Panc1 (cell line): ENCODE measurements around the gene DAZAP2. TPM values are rescaled to one million over a fixed set of nuclear protein-coding genes. Genes with fewer than 3 reads are reported as not detected.

ENCODE experiments used
- ATAC-seq: fragments of 200-7000 bp; cut with Tn5 transposase; 2 replicates; pipeline ENCODE4 v1.9.1; 2020; ENCODE audit warnings: mild to moderate bottlenecking, moderate library complexity
- BruUV-seq: library from RNA; stranded (reverse); fragments of 400-500 nt; replicated peaks from 2 replicates; lab custom pipeline; 2021; lab: Mats Ljungman, UMichigan
- CTCF ChIA-PET: fragments of 300-600 bp; sonication (Branson Sonifier 250); formaldehyde crosslinking; loops from one replicate; lab custom pipeline; 2022; ENCODE audit warnings: antibody characterized with exemption; lab: Charles Lee
- POLR2A ChIA-PET: fragments of 300-600 bp; sonication (Branson Sonifier 250); formaldehyde crosslinking; loops from one replicate; lab custom pipeline; 2022; ENCODE audit warnings: antibody characterized with exemption; lab: Charles Lee
- DNase-seq: peaks from one replicate; pipeline ENCODE4 v3.0.0-alpha.2; 2010; ENCODE audit warnings: low read depth, low spot score
- H3K27ac ChIP-seq: 2 replicates; pipeline ENCODE4 v1.5.1; 2011; ENCODE audit warnings: mild to moderate bottlenecking, low read length, inconsistent platforms
- H3K27me3 ChIP-seq: fragments of 200-500 bp; sonication (Bioruptor generic); 2 replicates; pipeline ENCODE4 v1.6.0; 2014; ENCODE audit warnings: low read length, inconsistent platforms; ENCODE audit not compliant: control insufficient read depth, insufficient read depth
- H3K36me3 ChIP-seq: fragments of 200-500 bp; sonication (Bioruptor generic); 2 replicates; pipeline ENCODE4 v1.5.1; 2014; ENCODE audit warnings: inconsistent platforms, mild to moderate bottlenecking, low read length, moderate library complexity; ENCODE audit not compliant: control insufficient read depth, insufficient read depth
- H3K4me1 ChIP-seq: 2 replicates; pipeline ENCODE4 v1.5.1; 2011; ENCODE audit warnings: inconsistent platforms, mild to moderate bottlenecking, low read length, moderate library complexity; ENCODE audit not compliant: control insufficient read depth, insufficient read depth
- H3K4me3 ChIP-seq, 2 experiments: 2 replicates each; pipeline ENCODE4 v1.5.1; 2011 to 2012; ENCODE audit warnings: low read depth in 2 of 2, low read length in 2 of 2, mild to moderate bottlenecking in 2 of 2, inconsistent platforms in 1 of 2, moderate library complexity in 1 of 2
- H3K9me3 ChIP-seq: fragments of 200-500 bp; sonication (Bioruptor generic); 2 replicates; pipeline ENCODE4 v1.5.1; 2014; ENCODE audit warnings: low read depth, mild to moderate bottlenecking, inconsistent platforms, low read length, moderate library complexity; ENCODE audit not compliant: control insufficient read depth, insufficient read depth
- POLR2AphosphoS5 ChIP-seq: IDR thresholded peaks from 2 replicates; pipeline ENCODE4 v1.6.1; 2012; ENCODE audit warnings: mild to moderate bottlenecking, low read depth, low read length, moderate library complexity
- REST ChIP-seq, 2 experiments: IDR thresholded peaks; 2 replicates each; pipeline ENCODE4 v1.6.1; 2011 to 2012; ENCODE audit warnings: low read depth in 2 of 2, control low read depth in 1 of 2, low read length in 1 of 2, mild to moderate bottlenecking in 1 of 2, moderate library complexity in 1 of 2; ENCODE audit not compliant: insufficient read depth in 1 of 2
- SIN3A ChIP-seq: IDR thresholded peaks from 2 replicates; pipeline ENCODE4 v1.6.1; 2012; ENCODE audit warnings: low read depth, mild to moderate bottlenecking, low read length, moderate library complexity, borderline replicate concordance; ENCODE audit not compliant: insufficient read depth
- TCF7L2 ChIP-seq: IDR thresholded peaks from 2 replicates; pipeline ENCODE4 v1.6.1; 2011; ENCODE audit warnings: mild to moderate bottlenecking, low read depth, low read length, inconsistent platforms
- in situ Hi-C: cut with HindIII; loops from 2 replicates; pipeline ENCODE4 v1.10.0; 2016; ENCODE audit warnings: low sequenced_read_pairs, low pct_unique_long_range_greater_than_20kb
- intact Hi-C: fragments of 100-400 bp; cut with micrococcal nuclease; formaldehyde crosslinking; loops from one replicate; pipeline ENCODE4 v1.10.0; 2022; ENCODE audit not compliant: unreplicated experiment
- total RNA-seq: library from RNA; stranded (reverse); gene quantifications from one replicate; pipeline ENCODE4 v1.2.1, GENCODE V29; 2021; ENCODE audit not compliant: unreplicated experiment
- TF ChIP-seq, protein P1 (sequence below): fragments of 450-650 bp; IDR thresholded peaks from 2 replicates; pipeline ENCODE4 v1.5.1; 2017; ENCODE audit warnings: mild to moderate bottlenecking

Gene DAZAP2
- total RNA-seq, 1 experiment from 2014 or later = 197 TPM

- CTCF ChIA-PET = no interaction called here
- POLR2A ChIA-PET = no interaction called here
- H3K36me3 ChIP-seq = peaks cover 26% of the 10 kb centered on the region
These were observed 7.0 kb downstream of the DAZAP2 start for GRCh38 chr12:51245476-51246253.

DNA sequence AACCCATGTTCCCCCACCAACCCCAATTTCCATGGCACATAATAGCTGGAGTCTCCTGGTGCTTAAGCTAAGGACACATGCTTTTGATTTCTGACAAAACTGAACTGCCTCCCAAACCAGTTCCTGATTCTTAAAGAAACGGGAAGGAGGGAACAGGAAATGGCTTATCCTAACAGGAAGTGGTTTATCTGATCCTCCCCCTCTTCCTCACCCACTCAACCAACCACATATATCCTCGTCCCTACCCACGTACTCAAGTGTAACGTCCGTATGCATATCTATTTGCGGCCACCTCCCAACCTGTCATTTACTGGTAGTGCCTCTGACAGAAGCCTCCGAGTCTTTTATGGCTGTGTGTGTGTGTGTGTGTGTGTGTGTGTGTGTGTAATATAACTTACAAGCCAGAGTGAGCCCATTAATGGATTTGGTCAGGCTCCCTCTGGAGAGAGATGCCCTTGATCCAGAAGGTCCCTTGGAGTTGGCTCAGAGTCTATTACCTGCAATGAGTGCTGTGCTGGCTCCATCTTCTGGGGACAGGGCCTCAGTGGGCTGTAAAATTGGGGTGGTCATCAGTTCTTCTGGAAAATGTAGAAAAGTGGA lies 7.7 kb downstream of the DAZAP2 start:
- no peak for ATAC-seq
- Histone ChIP-seq H3K27ac (no peak overlapping the region), H3K27me3 (no peaks in the 10 kb centered on the region)

More at GRCh38 chr12:51245476-51246253, 7.0 kb downstream of the DAZAP2 start:
- no peak overlapping the region for H3K4me3 ChIP-seq
- no peak for TF ChIP-seq TCF7L2
- no peak for TF ChIP-seq SIN3A
- no peak for TF ChIP-seq POLR2AphosphoS5
- TF ChIP-seq, protein P1, sequence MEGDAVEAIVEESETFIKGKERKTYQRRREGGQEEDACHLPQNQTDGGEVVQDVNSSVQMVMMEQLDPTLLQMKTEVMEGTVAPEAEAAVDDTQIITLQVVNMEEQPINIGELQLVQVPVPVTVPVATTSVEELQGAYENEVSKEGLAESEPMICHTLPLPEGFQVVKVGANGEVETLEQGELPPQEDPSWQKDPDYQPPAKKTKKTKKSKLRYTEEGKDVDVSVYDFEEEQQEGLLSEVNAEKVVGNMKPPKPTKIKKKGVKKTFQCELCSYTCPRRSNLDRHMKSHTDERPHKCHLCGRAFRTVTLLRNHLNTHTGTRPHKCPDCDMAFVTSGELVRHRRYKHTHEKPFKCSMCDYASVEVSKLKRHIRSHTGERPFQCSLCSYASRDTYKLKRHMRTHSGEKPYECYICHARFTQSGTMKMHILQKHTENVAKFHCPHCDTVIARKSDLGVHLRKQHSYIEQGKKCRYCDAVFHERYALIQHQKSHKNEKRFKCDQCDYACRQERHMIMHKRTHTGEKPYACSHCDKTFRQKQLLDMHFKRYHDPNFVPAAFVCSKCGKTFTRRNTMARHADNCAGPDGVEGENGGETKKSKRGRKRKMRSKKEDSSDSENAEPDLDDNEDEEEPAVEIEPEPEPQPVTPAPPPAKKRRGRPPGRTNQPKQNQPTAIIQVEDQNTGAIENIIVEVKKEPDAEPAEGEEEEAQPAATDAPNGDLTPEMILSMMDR = no peak
- no peak for TF ChIP-seq REST (IDR thresholded peaks at IDR 0.05; ENCODE audit: insufficient read depth in 1 of 2, low read depth in 2 of 2, low read length in 1 of 2)
- no TSS peak for BruUV-seq
- H3K27ac ChIP-seq = no peak overlapping the region
- no peaks in the 10 kb centered on the region for H3K27me3 ChIP-seq
- in situ Hi-C loops = no loop called here
- no peaks in the 10 kb centered on the region for H3K4me1 ChIP-seq
- DNase-seq = no peak
- peak; percentile 36; the same call in 1 of the 2 replicates for ATAC-seq
- intact Hi-C loops = no loop called here
- H3K9me3 ChIP-seq = no peaks in the 10 kb centered on the region

More for the DNA sequence above, 7.7 kb downstream of the DAZAP2 start:
- ChIA-PET POLR2A (no interaction called here), CTCF (no interaction called here)
- intact Hi-C loops (no loop called here), in situ Hi-C loops (no loop called here)
- Histone ChIP-seq H3K9me3 (no peaks in the 10 kb centered on the region), H3K4me3 (no peak overlapping the region), H3K4me1 (no peaks in the 10 kb centered on the region), H3K36me3 (peaks cover 19% of the 10 kb centered on the region)
- no peak for DNase-seq
- no TSS peak for BruUV-seq
- TF ChIP-seq, protein P1 = no peak; the same call in 1 of the 2 replicates
